GM19463 (cell line): ENCODE results near the gene RSPH3.
"Not testable (repeated sequence)": the region's sequence is repeated elsewhere in the genome, so short reads cannot be mapped to it uniquely, and the experiment has no call there.

Experiments used
- ATAC-seq: cut with Tn5 transposase; IDR thresholded peaks from one replicate; pipeline ENCODE4 v1.9.1; 2021; ENCODE audit warnings: mild to moderate bottlenecking, moderate library complexity; ENCODE audit not compliant: unreplicated experiment

The RSPH3 gene

DNA sequence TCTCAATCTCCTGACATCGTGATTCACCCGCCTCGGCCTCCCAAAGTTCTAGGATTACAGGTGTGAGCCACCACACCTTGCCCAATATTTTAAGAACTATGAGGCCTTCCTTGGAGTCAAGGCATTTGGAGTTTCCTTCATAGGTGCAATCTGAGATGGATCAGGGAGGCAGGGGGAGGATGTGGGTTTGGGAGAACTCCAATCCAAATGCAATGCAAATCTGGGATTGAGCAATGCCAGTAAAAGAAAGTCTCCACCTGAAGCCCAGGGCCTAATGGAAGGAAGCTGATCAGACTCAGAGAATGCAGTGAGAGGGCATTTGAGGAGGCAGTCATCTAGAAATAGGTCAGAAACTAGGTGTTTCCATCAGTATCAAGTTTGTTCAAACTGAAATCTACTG is 21.2 kb downstream of the RSPH3 start:
- ATAC-seq = no peak

- no peak for ATAC-seq
Measured at GRCh38 chr6:158977382-158977781, 22.6 kb downstream of the RSPH3 start.

DNA sequence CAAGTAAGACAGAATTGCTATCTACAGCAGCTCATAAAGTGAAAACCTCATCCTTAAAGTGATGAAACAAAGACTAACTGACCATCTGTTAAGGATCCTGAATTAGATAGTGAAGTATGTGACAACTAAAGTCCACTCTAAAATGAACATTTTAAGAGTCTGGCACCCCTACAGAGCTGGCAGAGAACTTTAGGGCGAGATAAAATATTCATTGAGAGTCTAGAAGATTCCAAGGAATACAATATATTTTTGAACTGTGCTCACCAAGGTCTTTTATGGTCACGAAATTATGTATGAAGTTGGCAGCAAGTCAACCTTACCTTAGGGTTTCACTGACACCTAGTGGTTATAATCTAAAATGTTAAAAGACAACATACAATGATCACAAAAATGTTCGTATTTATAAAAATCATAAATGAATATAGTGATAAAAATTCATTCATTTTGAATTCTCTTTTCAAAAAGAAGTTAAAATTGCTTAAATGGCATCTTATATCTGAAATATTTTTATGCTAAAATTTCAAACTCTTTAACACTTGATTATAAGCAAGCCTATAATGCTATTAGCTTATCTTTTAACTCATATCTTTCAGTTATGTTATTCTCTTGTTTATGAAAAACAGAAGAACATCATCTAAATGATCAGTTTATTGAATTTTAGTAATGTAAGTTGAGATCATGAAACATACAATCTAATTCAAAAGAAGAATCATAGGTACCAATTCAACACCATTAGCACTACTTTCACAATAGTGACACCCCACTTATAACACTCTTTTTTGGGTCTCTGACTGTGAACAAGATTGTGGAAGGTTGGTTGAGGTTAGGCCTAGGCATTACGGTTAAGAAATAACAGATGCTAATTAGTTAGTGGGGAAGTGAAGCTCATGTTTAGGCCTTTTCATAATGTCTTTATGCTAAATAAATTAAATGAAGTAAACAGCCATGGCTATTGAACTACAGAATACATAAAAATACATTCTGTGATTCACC is 27.5 kb downstream of the RSPH3 start:
- ATAC-seq = no peak

GRCh38 chr6:158970640-158971275 is 29.2 kb downstream of the RSPH3 start:
- ATAC-seq = no peak

DNA sequence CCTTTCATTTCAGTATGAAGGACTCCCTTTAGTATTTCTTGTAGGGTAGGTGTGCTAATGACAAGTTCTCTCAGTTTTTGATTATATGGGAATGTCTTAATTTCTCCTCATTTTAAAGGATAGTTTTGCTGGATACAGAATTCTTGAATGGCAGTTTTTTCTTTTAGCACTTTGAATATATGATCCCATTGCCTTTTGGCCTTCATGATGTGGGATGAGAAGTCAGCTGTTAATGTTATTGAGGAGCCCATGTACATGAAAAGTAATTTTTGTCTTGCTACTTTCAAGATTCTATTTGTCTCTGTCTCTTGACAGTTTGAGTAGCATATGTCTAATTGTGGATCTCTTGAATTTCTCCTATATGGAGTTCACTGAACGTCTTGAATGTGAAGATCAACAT is 30.9 kb downstream of the RSPH3 start:
- no peak for ATAC-seq

DNA sequence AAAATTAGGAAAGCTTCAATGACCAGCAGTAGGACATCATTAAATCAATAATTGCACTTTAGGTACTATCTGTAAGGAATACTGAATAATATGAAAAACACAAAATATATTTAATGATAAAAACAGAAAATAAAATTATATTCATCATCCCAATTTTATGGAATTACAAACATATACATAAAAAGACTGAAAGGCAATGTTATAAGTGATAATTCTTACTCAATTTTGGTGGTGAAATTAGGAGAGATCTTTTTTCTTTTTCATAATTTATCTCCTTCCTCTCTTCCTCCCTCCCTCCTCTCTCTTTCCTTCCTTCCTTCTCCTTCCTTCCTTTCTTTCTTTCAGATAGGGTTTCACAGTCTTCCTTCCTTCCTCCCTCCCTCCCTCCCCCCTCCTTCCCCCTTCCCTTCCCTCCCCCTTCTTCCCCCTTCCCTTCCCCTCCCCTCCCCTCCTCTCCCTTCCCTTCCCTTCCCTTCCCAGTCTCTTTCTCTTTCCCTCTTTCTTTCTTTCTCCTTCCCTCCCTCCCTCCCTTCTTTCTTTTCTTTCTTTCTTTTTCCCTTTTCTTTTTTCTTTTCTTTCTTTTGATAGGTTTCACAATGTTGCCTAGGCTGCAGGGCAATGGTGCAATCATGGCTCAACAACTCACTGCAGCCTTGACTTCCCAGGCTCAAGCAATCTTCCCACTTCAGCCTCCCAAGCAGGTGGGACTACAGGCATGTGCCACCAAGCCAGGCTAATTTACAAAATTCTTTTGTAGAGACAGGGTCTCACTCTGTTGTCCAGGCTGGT is 36.8 kb downstream of the RSPH3 start:
- ATAC-seq = no peak

DNA sequence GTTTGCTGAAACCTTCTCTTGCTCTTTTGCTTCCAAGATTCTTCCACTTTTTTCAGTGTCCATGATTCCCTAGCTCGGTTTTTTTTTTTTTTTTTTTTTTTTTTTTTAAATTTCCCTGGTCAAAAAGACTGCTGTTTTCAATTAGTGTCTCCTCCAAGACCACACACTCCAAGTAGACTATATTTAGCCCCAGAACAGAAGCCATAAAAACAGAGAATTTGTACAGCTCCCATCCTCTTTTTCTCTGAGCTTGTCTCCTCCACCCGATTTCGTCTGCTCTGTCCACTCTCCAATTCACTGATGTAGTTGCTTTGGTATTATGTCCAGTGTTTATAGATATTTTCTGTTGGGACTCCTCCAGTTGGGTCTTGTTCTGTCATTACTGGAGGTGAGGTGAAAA is 37.6 kb downstream of the RSPH3 start:
- ATAC-seq = no peak

DNA sequence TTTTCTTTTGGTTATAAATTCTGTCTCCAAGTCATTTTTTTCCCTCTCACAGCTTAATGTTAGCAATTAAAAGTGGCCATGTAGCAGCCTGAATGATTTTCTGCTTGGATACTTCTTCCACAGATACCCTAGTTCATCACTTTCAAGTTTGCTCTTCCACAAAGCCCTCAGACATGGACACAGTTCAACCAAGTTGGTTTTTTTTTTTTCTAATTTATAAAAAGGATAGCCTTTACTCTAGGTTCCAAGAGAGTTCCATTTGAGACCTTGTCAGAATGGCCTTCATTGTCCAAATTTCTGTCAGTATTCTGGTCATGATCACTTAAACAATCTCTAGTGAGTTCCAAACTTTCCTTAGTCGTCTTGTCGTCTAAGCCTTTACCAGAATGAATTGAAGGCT is 40.0 kb downstream of the RSPH3 start:
- ATAC-seq = no peak

DNA sequence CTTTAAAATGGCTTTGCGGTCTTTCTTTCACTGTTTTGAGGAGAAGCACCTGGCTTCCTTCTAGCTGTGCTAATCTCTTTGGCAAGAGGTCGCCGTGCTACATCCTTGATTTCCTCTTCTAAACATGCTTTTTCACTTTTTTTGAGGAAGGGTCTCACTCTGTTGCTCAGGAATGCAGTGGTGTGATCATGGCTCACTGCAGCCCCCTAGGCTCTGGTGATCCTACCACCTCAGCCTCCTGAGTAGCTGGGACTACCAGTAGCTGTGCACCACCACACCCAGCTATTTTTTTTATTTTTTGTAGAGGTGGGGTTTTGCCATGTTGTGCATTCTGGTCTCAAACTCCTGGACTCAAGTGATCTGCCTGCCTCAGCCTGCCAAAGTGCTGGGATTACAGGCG is 40.5 kb downstream of the RSPH3 start:
- no peak for ATAC-seq

DNA sequence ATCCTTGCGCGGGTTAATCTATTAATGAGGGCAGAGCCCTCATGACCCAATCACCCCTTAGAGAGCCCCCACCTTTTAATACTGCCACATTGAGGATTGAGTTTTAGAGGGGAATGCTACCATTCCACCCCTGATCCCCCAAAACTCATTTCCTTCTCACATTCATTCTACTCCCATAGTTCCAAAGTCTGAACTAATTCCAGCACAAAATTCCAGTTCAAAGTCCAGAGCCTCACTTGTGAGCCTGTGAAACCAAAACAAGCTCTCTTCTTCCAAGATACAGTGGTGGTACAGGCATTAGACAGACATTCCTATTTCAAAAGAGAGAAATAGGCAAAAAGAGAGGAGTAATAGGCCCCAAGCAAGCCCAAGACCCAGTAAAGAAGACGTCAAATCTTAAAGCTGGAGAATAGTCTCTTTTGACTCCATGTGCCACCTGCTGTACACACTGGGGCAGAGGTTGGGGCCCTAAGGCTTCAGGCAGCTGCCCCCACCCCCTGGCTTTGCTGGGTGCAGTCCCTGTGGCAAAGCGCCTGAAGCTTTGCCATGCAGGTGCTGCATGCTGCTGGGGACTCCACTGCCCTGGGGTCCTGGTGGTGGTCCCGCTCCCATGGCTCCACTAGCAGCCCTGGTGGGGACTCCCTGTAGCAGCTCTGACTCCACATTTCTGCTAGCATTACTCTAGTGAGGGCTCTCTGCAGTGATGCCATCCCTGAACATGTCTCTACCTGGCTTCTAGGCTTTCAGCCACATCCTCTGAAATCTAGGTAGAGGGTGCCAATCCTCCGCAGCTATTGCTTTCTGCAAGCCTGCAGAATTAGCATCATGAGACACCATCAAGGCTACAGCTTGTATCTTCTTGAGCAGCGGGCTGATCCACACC is 41.3 kb downstream of the RSPH3 start:
- ATAC-seq = no peak

DNA sequence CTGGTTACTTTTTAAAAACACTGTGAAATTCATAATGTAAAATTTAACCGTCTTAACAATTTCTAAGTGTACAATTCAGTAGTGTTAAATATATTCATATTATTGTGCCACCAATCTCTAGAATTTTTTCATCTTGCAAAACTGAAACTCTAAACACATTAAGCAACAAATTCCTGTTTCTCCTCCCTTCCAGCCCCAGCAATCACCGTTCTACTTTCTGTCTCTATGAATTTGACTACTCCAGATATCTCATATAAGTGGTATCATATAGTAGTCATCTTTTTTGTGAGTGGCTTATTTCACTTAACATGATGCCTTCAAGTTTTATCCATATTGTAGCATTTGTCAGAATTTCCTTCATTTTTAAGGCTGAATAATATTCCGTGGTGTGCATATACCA is 44.7 kb downstream of the RSPH3 start:
- no peak for ATAC-seq

GRCh38 chr6:158954753-158955152 is 45.2 kb downstream of the RSPH3 start:
- ATAC-seq = no peak

- ATAC-seq = not testable (repeated sequence)
Measured at GRCh38 chr6:158952011-158952410, 48.0 kb downstream of the RSPH3 start.

DNA sequence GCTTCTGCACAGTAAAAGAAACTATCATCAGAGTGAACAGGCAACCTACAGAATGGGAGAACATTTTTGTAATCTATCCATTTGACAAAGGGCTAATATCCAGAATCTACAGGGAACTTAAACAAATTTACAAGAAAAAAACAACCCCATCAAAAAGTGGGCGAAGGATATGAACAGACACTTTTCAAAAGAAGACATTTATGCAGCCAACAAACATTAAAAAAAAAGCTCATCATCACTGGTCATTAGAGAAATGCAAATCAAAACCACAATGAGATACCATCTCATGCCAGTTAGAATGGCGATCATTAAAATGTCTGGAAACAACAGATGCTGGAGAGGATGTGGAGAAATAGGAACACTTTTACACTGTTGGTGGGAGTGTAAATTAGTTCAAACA is 48.4 kb downstream of the RSPH3 start:
- ATAC-seq = not testable (repeated sequence)

GRCh38 chr6:158947284-158947683 is 52.7 kb downstream of the RSPH3 start:
- ATAC-seq = no peak

DNA sequence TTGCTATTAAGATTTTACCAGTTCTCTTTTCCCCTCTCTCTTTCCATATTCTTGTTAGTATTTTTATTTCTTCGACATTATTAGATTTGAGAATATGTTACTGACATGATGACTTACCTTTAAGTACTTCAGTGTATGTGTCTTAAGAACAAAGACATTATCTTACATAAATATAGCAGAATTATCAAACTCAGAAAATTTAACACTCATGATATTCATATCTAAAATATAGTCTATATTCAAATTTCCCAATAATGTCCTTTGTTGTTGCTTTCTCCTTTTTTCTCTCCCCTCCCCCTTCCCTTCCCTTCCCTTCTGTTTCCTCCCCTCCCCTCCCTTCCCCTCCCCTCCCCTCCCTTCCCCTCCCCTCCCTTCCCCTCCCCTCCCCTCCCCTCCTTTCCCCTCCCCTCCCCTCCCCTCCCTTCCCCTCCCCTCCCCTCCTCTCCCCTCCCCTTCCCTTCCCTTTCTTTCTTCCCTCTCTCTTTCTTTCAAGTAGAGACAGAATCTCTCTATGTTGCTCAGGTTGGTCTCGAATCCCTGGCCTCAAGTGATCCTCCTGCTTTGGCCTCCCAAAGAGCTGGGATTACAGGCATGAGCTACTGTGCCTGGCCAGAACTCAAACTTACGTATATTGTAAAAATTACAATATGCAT is 56.5 kb downstream of the RSPH3 start:
- no peak for ATAC-seq

DNA sequence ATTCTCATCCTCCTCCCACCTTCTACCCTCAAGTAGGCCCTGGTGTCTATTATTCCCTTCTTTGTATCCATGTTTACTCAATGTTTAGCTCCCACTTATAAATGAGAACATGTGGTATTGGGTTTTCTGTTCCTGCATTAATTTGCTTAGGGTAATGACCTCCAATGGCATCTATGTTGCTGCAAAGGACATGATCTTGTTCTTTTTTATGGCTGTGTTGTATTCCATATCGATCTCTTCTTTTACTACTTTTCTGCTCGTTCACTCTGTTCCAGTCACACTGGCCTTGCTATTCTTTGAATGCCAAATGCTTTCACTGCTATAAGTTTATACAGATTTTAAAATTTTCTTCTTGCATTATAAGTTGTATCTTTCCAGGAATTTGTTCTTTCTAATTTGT is 57.7 kb downstream of the RSPH3 start:
- ATAC-seq = no peak

GRCh38 chr6:158941246-158941645 is 58.8 kb downstream of the RSPH3 start:
- no peak for ATAC-seq

DNA sequence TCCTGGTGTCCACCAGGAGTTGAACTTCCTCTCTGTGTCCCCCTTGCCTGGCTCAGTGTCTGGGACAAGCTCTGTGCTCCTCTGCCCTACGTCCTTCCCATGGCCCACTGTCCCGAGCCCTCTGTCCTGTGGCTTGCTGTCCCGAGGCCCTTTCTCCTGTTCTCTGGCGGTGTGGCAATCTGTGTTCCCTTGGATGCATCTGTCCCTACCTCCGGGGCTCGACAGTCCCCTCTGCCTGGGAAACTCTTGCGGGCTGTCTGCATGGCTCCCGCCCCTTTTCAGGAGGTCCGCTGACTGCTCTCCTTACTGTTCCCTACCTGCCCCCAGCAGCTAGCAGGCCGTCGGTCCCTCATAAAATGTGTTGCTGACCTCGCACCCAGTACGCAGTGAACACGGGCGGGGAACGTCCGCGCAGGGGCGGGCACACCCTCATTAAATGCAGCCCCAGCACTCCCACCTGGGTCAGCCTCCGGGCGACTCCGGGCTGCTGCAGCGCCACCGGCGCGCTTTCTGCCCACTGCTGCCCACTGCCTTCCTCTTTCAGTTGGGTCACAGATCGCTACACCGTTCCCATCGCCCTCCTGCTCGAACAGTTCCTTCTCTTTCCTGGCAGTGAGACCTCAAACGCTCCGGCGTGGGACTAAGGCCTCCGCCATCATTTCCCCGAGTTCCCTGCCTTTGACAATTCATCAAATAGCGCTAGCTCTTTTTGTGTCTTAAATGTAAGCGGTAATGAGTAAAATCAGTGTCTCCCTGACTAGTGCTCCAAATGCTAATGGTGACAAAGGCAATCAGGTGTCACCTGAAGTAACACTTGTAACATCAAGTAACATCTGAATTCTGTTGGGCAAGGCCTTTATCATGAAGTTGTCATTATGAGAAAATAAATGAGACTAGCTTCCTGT is 60.5 kb downstream of the RSPH3 start:
- no peak for ATAC-seq
